Endodermal cell (in vitro differentiated cells): Measurements from ENCODE around the gene SENP8. TPM values are rescaled to one million over a fixed set of nuclear protein-coding genes. Genes with fewer than 3 reads are reported as not detected.

Source experiments
- DNase-seq: peaks from one replicate; pipeline ENCODE4 v3.0.0-alpha.2; 2017
- H3K27ac ChIP-seq: 2 replicates; pipeline ENCODE4 v1.5.1; 2013; ENCODE audit warnings: mild to moderate bottlenecking, low read depth, low read length, moderate library complexity
- H3K27me3 ChIP-seq: 2 replicates; pipeline ENCODE4 v1.6.1; 2013; ENCODE audit warnings: mild to moderate bottlenecking, low read length, moderate library complexity; ENCODE audit not compliant: insufficient read depth, control insufficient read depth, poor library complexity, severe bottlenecking
- H3K36me3 ChIP-seq: 2 replicates; pipeline ENCODE4 v1.7.0; 2013; ENCODE audit warnings: mild to moderate bottlenecking, low read length, moderate library complexity; ENCODE audit not compliant: control insufficient read depth, insufficient read depth
- H3K4me1 ChIP-seq: one replicate; pipeline ENCODE4 v1.7.0; 2013; ENCODE audit warnings: low read length; ENCODE audit not compliant: control insufficient read depth, insufficient read depth
- H3K4me3 ChIP-seq: 2 replicates; pipeline ENCODE4 v1.5.1; 2013; ENCODE audit warnings: mild to moderate bottlenecking, low read length, moderate library complexity
- H3K9ac ChIP-seq: 2 replicates; pipeline ENCODE4 v1.6.1; 2013; ENCODE audit warnings: mild to moderate bottlenecking, low read length, moderate library complexity; ENCODE audit not compliant: poor library complexity, severe bottlenecking; ENCODE audit errors: extremely low read depth
- H3K9me3 ChIP-seq: 2 replicates; pipeline ENCODE4 v1.6.1; 2013; ENCODE audit warnings: mild to moderate bottlenecking, low read length, moderate library complexity; ENCODE audit not compliant: control insufficient read depth
- H3K27ac Mint-ChIP-seq: 2 replicates; pipeline ENCODE4 v1.8.0; 2020; ENCODE audit warnings: mixed read lengths
- H3K27me3 Mint-ChIP-seq: 2 replicates; pipeline ENCODE4 v1.8.0; 2021; ENCODE audit warnings: mild to moderate bottlenecking, mixed read lengths; ENCODE audit not compliant: insufficient read depth
- H3K36me3 Mint-ChIP-seq: 2 replicates; pipeline ENCODE4 v1.8.0; 2020; ENCODE audit warnings: low read depth, mixed read lengths
- H3K4me1 Mint-ChIP-seq: 2 replicates; pipeline ENCODE4 v1.8.0; 2020; ENCODE audit warnings: mixed read lengths
- H3K4me3 Mint-ChIP-seq: 2 replicates; pipeline ENCODE4 v1.8.0; 2020; ENCODE audit warnings: mild to moderate bottlenecking, moderate library complexity, mixed read lengths
- H3K9me3 Mint-ChIP-seq: 2 replicates; pipeline ENCODE4 v1.8.0; 2020; ENCODE audit warnings: mild to moderate bottlenecking, mixed read lengths
- WGBS, 2 experiments: methylation state at CpG; one replicate each; pipeline versions ENCODE4 v1.1.5 to v1.1.7; 2013; ENCODE audit warnings: missing lambda C conversion rate in 2 of 2, mixed read lengths in 1 of 2; ENCODE audit not compliant: insufficient coverage in 1 of 2, insufficient read length in 1 of 2; 5-methylcytosine and 5-hydroxymethylcytosine counted together
- total RNA-seq, 2 donors: library from RNA; stranded (reverse); fragmentation: NEBNext Ultra II Directional in 1 of 2; extraction: Animal tissue kit (Norgen Biotek cat#: 25700) in 1 of 2; gene quantifications; 2 replicates in 1 of 2; 3 replicates in 1 of 2; pipeline ENCODE4 v1.2.1, GENCODE V29; 2021
- TF ChIP-seq, protein P1 (sequence below): fragments of 200-600 bp; sonication (generic); conservative IDR thresholded peaks from 2 replicates; pipeline ENCODE4 v1.5.0; 2021; ENCODE audit warnings: antibody characterized with exemption, mild to moderate bottlenecking

The SENP8 gene
- total RNA-seq, 2 donors from 2014 or later: 4.7 to 6.6 TPM

DNA sequence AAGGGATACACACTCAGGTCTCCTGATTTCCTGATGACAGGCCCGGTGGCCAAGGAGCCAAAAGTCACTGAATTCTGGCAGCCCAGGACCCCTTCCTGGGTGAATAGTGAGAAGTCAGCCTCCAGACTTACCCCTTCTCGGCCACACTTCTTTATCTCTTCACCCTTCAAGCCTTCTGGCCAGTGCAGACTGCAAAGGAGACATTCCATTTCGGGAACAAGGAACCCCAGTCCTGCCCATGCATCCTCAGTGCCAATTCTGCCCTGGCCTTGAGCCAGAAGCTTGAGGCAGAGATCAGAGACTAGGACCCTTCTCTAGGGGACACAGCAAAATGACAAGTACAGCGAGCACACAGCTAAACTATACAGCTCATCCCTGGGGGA lies 50.6 kb downstream of the SENP8 start:
- H3K36me3 ChIP-seq: no peaks in the 10 kb centered on the region
- peaks cover 8% of the 10 kb centered on the region for H3K4me1 ChIP-seq
- peaks cover 20% of the 10 kb centered on the region for H3K4me1 Mint-ChIP-seq
- no peaks in the 10 kb centered on the region for H3K9me3 Mint-ChIP-seq
- no peaks in the 10 kb centered on the region for H3K27me3 ChIP-seq
- DNase-seq: no peak
- no peaks in the 10 kb centered on the region for H3K9me3 ChIP-seq
- no peak overlapping the region for H3K9ac ChIP-seq
- no peak overlapping the region for H3K27ac ChIP-seq
- TF ChIP-seq, protein P1, sequence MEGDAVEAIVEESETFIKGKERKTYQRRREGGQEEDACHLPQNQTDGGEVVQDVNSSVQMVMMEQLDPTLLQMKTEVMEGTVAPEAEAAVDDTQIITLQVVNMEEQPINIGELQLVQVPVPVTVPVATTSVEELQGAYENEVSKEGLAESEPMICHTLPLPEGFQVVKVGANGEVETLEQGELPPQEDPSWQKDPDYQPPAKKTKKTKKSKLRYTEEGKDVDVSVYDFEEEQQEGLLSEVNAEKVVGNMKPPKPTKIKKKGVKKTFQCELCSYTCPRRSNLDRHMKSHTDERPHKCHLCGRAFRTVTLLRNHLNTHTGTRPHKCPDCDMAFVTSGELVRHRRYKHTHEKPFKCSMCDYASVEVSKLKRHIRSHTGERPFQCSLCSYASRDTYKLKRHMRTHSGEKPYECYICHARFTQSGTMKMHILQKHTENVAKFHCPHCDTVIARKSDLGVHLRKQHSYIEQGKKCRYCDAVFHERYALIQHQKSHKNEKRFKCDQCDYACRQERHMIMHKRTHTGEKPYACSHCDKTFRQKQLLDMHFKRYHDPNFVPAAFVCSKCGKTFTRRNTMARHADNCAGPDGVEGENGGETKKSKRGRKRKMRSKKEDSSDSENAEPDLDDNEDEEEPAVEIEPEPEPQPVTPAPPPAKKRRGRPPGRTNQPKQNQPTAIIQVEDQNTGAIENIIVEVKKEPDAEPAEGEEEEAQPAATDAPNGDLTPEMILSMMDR: no peak
- H3K27ac Mint-ChIP-seq: no peak overlapping the region
- H3K4me3 ChIP-seq: no peak overlapping the region
- H3K27me3 Mint-ChIP-seq: no peaks in the 10 kb centered on the region
- WGBS, 2 experiments: 75 to 83% methylated on average over 2 to 4 of the region's 4 CpGs
- no peak overlapping the region for H3K4me3 Mint-ChIP-seq
- no peaks in the 10 kb centered on the region for H3K36me3 Mint-ChIP-seq

DNA sequence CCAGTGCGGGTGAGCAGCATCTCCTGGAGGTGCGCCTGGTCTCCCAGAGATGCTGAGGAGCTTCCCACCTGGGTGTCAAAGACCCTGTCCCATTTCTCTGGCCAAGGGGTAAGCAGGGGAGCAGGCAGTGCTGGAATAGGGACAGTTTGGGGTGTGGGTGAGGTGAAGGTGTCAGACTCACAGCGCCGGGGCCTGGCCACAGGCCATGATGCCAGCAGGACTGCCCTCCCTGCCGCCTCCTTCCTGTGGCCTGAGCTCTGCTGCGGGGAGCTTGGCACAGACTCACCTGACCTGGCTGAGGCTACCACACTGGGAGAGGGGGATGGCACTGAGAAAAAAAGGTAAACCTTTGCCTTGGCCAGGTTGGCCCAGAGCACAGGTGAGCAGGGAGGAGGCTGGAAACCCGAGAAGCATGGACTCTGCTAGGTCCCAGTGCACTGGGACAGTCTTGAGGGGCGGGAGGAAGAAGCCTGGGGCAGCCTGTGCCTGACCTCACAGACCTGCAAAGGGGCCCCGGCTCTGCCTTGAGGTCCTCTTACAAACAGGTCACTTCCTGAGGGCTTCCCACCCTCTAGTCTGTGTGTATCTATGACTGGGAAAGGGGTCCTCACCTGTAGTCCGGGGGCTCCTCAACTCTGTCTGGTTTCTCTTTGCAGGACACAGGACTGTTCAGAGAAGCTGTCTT lies 51.2 kb downstream of the SENP8 start:
- Mint-ChIP-seq H3K36me3 (no peaks in the 10 kb centered on the region), H3K27ac (no peak overlapping the region), H3K4me1 (peaks cover 20% of the 10 kb centered on the region), H3K9me3 (no peaks in the 10 kb centered on the region), H3K4me3 (no peak overlapping the region), H3K27me3 (no peaks in the 10 kb centered on the region)
- H3K27me3 ChIP-seq: no peaks in the 10 kb centered on the region
- H3K9ac ChIP-seq: no peak overlapping the region
- H3K4me3 ChIP-seq: no peak overlapping the region
- H3K27ac ChIP-seq: no peak overlapping the region
- TF ChIP-seq, protein P1: no peak
- DNase-seq: no peak
- H3K36me3 ChIP-seq: no peaks in the 10 kb centered on the region
- peaks cover 8% of the 10 kb centered on the region for H3K4me1 ChIP-seq
- no peaks in the 10 kb centered on the region for H3K9me3 ChIP-seq
- 91% methylated on average over 4 to 10 of the region's 10 CpGs for WGBS, 2 experiments

DNA sequence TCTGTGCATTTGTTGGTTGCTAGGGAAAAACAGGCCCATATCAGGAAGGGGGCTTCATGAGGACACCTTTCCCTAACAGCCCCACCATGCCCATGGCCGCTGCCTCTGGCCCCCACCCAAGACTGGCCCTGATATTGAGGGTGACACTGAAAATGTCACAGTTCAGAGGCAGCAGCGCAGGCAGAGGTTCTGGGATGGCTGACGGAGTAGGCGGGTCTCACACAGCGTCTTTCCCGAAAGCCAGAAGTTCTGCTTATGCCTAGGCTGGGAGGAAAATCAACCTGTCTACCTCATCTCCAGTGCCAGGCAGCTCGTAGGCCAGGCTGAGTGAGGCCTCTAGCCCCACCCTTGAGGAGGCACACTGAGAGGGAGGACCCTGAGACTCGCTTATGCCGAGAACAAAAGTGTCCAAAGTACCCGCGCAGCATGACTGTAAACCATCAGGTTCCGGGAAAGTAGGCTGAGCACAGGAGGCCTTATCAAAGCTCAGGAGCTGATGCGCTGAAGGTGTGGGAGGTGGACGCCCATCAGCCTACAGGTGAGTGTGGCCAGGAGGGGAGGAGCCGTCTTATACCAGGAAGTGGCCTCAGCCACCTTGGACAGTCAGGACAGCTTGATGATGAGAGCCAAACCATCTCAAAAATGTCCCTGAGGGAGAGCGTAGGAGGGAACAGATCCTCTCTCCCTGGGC lies 51.9 kb downstream of the SENP8 start:
- no peak for DNase-seq
- Mint-ChIP-seq H3K9me3 (no peaks in the 10 kb centered on the region), H3K4me3 (no peak overlapping the region), H3K27ac (no peak overlapping the region), H3K27me3 (no peaks in the 10 kb centered on the region), H3K4me1 (peaks cover 20% of the 10 kb centered on the region), H3K36me3 (no peaks in the 10 kb centered on the region)
- H3K27me3 ChIP-seq: no peaks in the 10 kb centered on the region
- TF ChIP-seq, protein P1: no peak
- no peak overlapping the region for H3K9ac ChIP-seq
- no peaks in the 10 kb centered on the region for H3K9me3 ChIP-seq
- no peaks in the 10 kb centered on the region for H3K36me3 ChIP-seq
- WGBS, 2 experiments: 93% methylated on average over 14 to 16 of the region's 16 CpGs
- no peak overlapping the region for H3K27ac ChIP-seq
- no peak overlapping the region for H3K4me3 ChIP-seq
- H3K4me1 ChIP-seq: peaks cover 8% of the 10 kb centered on the region
